Nephron progenitor cell (in vitro differentiated cells): ENCODE data around the gene MAN2A1.

ENCODE experiments used
- DNase-seq: peaks from one replicate; pipeline ENCODE4 v3.0.0; 2021
- H3K27ac Mint-ChIP-seq: 2 replicates; pipeline ENCODE4 v1.8.0; 2021; ENCODE audit warnings: mild to moderate bottlenecking, moderate library complexity, mixed read lengths
- H3K27me3 Mint-ChIP-seq: 2 replicates; pipeline ENCODE4 v1.8.0; 2021; ENCODE audit warnings: mild to moderate bottlenecking, low read depth, mixed read lengths; ENCODE audit not compliant: poor library complexity
- H3K36me3 Mint-ChIP-seq: 2 replicates; pipeline ENCODE4 v1.8.0; 2021; ENCODE audit warnings: low read depth, mixed read lengths
- H3K4me1 Mint-ChIP-seq: 2 replicates; pipeline ENCODE4 v1.8.0; 2021; ENCODE audit warnings: mixed read lengths
- H3K4me3 Mint-ChIP-seq: 2 replicates; pipeline ENCODE4 v1.8.0; 2021; ENCODE audit warnings: mild to moderate bottlenecking, moderate library complexity, mixed read lengths
- H3K9me3 Mint-ChIP-seq: 2 replicates; pipeline ENCODE4 v1.8.0; 2021; ENCODE audit warnings: mild to moderate bottlenecking, moderate library complexity, mixed read lengths
- CTCF ChIP-seq: fragments of 200-600 bp; sonication (generic); IDR thresholded peaks from 2 replicates; pipeline ENCODE4 v1.5.0; 2021; ENCODE audit warnings: antibody characterized with exemption

Gene MAN2A1

GRCh38 chr5:109695005-109695926 lies 5.5 kb downstream of the MAN2A1 start:
- Mint-ChIP-seq H3K27me3 (peaks cover 2% of the 10 kb centered on the region), H3K4me1 (peaks cover 64% of the 10 kb centered on the region), H3K27ac (peak overlapping the region; percentile 80), H3K4me3 (no peak overlapping the region), H3K9me3 (peaks cover 6% of the 10 kb centered on the region), H3K36me3 (peaks cover 40% of the 10 kb centered on the region)
- DNase-seq, result no peak
- no peak for TF ChIP-seq CTCF

- no peak overlapping the region for H3K27ac Mint-ChIP-seq
- H3K4me1 Mint-ChIP-seq, result peaks cover 64% of the 10 kb centered on the region
- peaks cover 6% of the 10 kb centered on the region for H3K9me3 Mint-ChIP-seq
These were observed 7.6 kb downstream of the MAN2A1 start for GRCh38 chr5:109697339-109697738.

GRCh38 chr5:109700516-109701153 lies 10.9 kb downstream of the MAN2A1 start:
- TF ChIP-seq CTCF, result no peak
- H3K9me3 Mint-ChIP-seq, result peaks cover 6% of the 10 kb centered on the region
- H3K4me3 Mint-ChIP-seq, result no peak overlapping the region
- no peak for DNase-seq
- H3K27me3 Mint-ChIP-seq, result peaks cover 2% of the 10 kb centered on the region
- peak overlapping the region; percentile 89 for H3K27ac Mint-ChIP-seq
- H3K4me1 Mint-ChIP-seq, result peaks cover 40% of the 10 kb centered on the region
- peaks cover 38% of the 10 kb centered on the region for H3K36me3 Mint-ChIP-seq

More at GRCh38 chr5:109697339-109697738, 7.6 kb downstream of the MAN2A1 start:
- no peak for DNase-seq
- peaks cover 41% of the 10 kb centered on the region for H3K36me3 Mint-ChIP-seq
- H3K4me3 Mint-ChIP-seq, result no peak overlapping the region
- no peak for TF ChIP-seq CTCF
- H3K27me3 Mint-ChIP-seq, result peaks cover 2% of the 10 kb centered on the region

- H3K4me1 Mint-ChIP-seq, result peaks cover 36% of the 10 kb centered on the region
- TF ChIP-seq CTCF, result no peak
- H3K36me3 Mint-ChIP-seq, result peaks cover 36% of the 10 kb centered on the region
- H3K4me3 Mint-ChIP-seq, result peak overlapping the region; percentile 6
- peaks cover 2% of the 10 kb centered on the region for H3K27me3 Mint-ChIP-seq
- H3K9me3 Mint-ChIP-seq, result peaks cover 6% of the 10 kb centered on the region
- DNase-seq, result no peak
- H3K27ac Mint-ChIP-seq, result peak overlapping the region; percentile 89
These were observed 11.5 kb downstream of the MAN2A1 start for GRCh38 chr5:109701252-109701651.

GRCh38 chr5:109701792-109702191 lies 12.1 kb downstream of the MAN2A1 start:
- H3K27me3 Mint-ChIP-seq, result no peaks in the 10 kb centered on the region
- TF ChIP-seq CTCF, result no peak
- peaks cover 31% of the 10 kb centered on the region for H3K4me1 Mint-ChIP-seq
- peaks cover 35% of the 10 kb centered on the region for H3K36me3 Mint-ChIP-seq
- H3K4me3 Mint-ChIP-seq, result peak overlapping the region; percentile 39
- H3K9me3 Mint-ChIP-seq, result peaks cover 6% of the 10 kb centered on the region
- no peak for DNase-seq
- peak overlapping the region; percentile 97 for H3K27ac Mint-ChIP-seq
